Smooth muscle cell (in vitro differentiated cells): ENCODE results near the gene PLCD4. TPM values are rescaled to one million over a fixed set of nuclear protein-coding genes. Genes with fewer than 3 reads are reported as not detected.

ENCODE experiments used
- DNase-seq: peaks from one replicate; lab custom pipeline; 2025; ENCODE audit not compliant: unreplicated experiment; lab: John Stamatoyannopoulos, UW
- H2AFZ ChIP-seq: fragments of 200-600 bp; sonication (generic); 2 replicates; pipeline ENCODE4 v1.6.0; 2016; ENCODE audit warnings: antibody characterized with exemption, low read depth, mild to moderate bottlenecking
- H3F3A ChIP-seq: fragments of 200-600 bp; sonication (generic); 2 replicates; pipeline ENCODE4 v1.6.0; 2017; ENCODE audit warnings: antibody characterized with exemption, low read depth
- H3K27ac ChIP-seq: fragments of 200-600 bp; sonication (generic); 2 replicates; pipeline ENCODE4 v1.5.1; 2016; ENCODE audit warnings: low read depth, mild to moderate bottlenecking
- H3K27me3 ChIP-seq: fragments of 200-600 bp; sonication (generic); 2 replicates; pipeline ENCODE4 v1.6.1; 2016; ENCODE audit warnings: low read depth, mild to moderate bottlenecking
- H3K36me3 ChIP-seq: fragments of 200-600 bp; sonication (generic); 2 replicates; pipeline ENCODE4 v1.5.1; 2016; ENCODE audit warnings: low read depth
- H3K4me1 ChIP-seq: fragments of 200-600 bp; sonication (generic); 2 replicates; pipeline ENCODE4 v1.5.1; 2016; ENCODE audit warnings: low read depth
- H3K4me2 ChIP-seq: fragments of 200-600 bp; sonication (generic); 2 replicates; pipeline ENCODE4 v1.6.0; 2016; ENCODE audit warnings: mild to moderate bottlenecking
- H3K4me3 ChIP-seq: fragments of 200-600 bp; sonication (generic); 2 replicates; pipeline ENCODE4 v1.5.1; 2016; ENCODE audit warnings: mild to moderate bottlenecking
- H3K79me2 ChIP-seq: fragments of 200-600 bp; sonication (generic); 2 replicates; pipeline ENCODE4 v1.6.0; 2016; ENCODE audit warnings: low read depth, mild to moderate bottlenecking
- H3K9ac ChIP-seq: fragments of 200-600 bp; sonication (generic); 2 replicates; pipeline ENCODE4 v1.6.0; 2016; ENCODE audit warnings: low read depth
- H3K9me3 ChIP-seq: fragments of 200-600 bp; sonication (generic); replicated peaks from 2 replicates; pipeline ENCODE4 v1.5.1; 2016; ENCODE audit warnings: low read depth
- H4K20me1 ChIP-seq: fragments of 200-600 bp; sonication (generic); 2 replicates; pipeline ENCODE4 v1.6.0; 2016; ENCODE audit warnings: low read depth
- CTCF ChIP-seq: fragments of 200-600 bp; sonication (generic); IDR thresholded peaks from 2 replicates; pipeline ENCODE4 v1.5.1; 2017; ENCODE audit warnings: borderline replicate concordance, mild to moderate bottlenecking, antibody characterized with exemption; ENCODE audit not compliant: insufficient read depth, poor library complexity, severe bottlenecking
- WGBS: methylation state at CpG from one replicate; pipeline ENCODE4 v1.1.7; 2016; ENCODE audit warnings: low lambda C conversion rate; 5-methylcytosine and 5-hydroxymethylcytosine counted together
- polyA plus RNA-seq: library from polyadenylated mRNA; unstranded; fragments of >200 nt; fragmentation: Nextera tagmentation; extraction: Ambion mirVana; gene quantifications from 2 replicates; pipeline ENCODE4 v1.2.1, GENCODE V29; 2016
- total RNA-seq: library from RNA; depleted of rRNA; stranded (reverse); fragments of >200 nt; gene quantifications from 2 replicates; pipeline ENCODE4 v1.2.3, GENCODE V29; 2014

Gene PLCD4
- total and polyA plus RNA-seq, 2 experiments from 2014 or later, result 0.18 to 0.63 TPM

GRCh38 chr2:218615868-218616315, 8.2 kb downstream of the PLCD4 start:
- no peak overlapping the region for H2AFZ ChIP-seq
- H4K20me1 ChIP-seq, result no peaks in the 10 kb centered on the region
- no peaks in the 10 kb centered on the region for H3F3A ChIP-seq
- peaks cover 5% of the 10 kb centered on the region for H3K27me3 ChIP-seq
- DNase-seq, result no peak
- H3K36me3 ChIP-seq, result no peaks in the 10 kb centered on the region
- no peak for TF ChIP-seq CTCF
- no peaks in the 10 kb centered on the region for H3K79me2 ChIP-seq
- H3K4me3 ChIP-seq, result no peak overlapping the region
- no peak overlapping the region for H3K4me2 ChIP-seq
- WGBS, result 93% methylated on average over 6 of the region's 6 CpGs
- H3K9me3 ChIP-seq, result no peaks in the 10 kb centered on the region
- H3K4me1 ChIP-seq, result no peaks in the 10 kb centered on the region
- H3K9ac ChIP-seq, result no peak overlapping the region
- no peak overlapping the region for H3K27ac ChIP-seq

- H3K4me1 ChIP-seq, result no peaks in the 10 kb centered on the region
- H4K20me1 ChIP-seq, result no peaks in the 10 kb centered on the region
- no peak overlapping the region for H3K9ac ChIP-seq
- H3K36me3 ChIP-seq, result no peaks in the 10 kb centered on the region
- H3K4me3 ChIP-seq, result no peak overlapping the region
- no peaks in the 10 kb centered on the region for H3F3A ChIP-seq
- no peak overlapping the region for H3K4me2 ChIP-seq
- DNase-seq, result no peak
- no peaks in the 10 kb centered on the region for H3K27me3 ChIP-seq
- 89% methylated on average over 9 of the region's 9 CpGs for WGBS
- H3K79me2 ChIP-seq, result no peaks in the 10 kb centered on the region
- H3K27ac ChIP-seq, result no peak overlapping the region
- no peaks in the 10 kb centered on the region for H3K9me3 ChIP-seq
- no peak for TF ChIP-seq CTCF
- no peak overlapping the region for H2AFZ ChIP-seq
Measured at GRCh38 chr2:218618102-218618860, 10.6 kb downstream of the PLCD4 start.

GRCh38 chr2:218621007-218621406, 13.3 kb downstream of the PLCD4 start:
- H3K27ac ChIP-seq, result no peak overlapping the region
- H3K9ac ChIP-seq, result no peak overlapping the region
- DNase-seq, result no peak
- no peaks in the 10 kb centered on the region for H3K27me3 ChIP-seq
- no peaks in the 10 kb centered on the region for H4K20me1 ChIP-seq
- no peaks in the 10 kb centered on the region for H3K36me3 ChIP-seq
- H3K4me1 ChIP-seq, result no peaks in the 10 kb centered on the region
- no peak overlapping the region for H3K4me3 ChIP-seq
- H3F3A ChIP-seq, result no peaks in the 10 kb centered on the region
- 81% methylated on average over 7 of the region's 7 CpGs for WGBS
- H3K79me2 ChIP-seq, result no peaks in the 10 kb centered on the region
- TF ChIP-seq CTCF, result no peak
- H3K4me2 ChIP-seq, result no peak overlapping the region
- H3K9me3 ChIP-seq, result no peaks in the 10 kb centered on the region
- H2AFZ ChIP-seq, result no peak overlapping the region
